GM12865 (cell line): ENCODE results near the gene ABHD11.

Experiments used
- DNase-seq: peaks from one replicate; pipeline ENCODE4 v3.0.0; 2010; ENCODE audit warnings: low read depth
- H3K4me3 ChIP-seq: 2 replicates; pipeline ENCODE4 v1.5.1; 2011; ENCODE audit warnings: mild to moderate bottlenecking, low read depth, low read length, control low read depth
- CTCF ChIP-seq: IDR thresholded peaks from 2 replicates; pipeline ENCODE4 v1.5.1; 2011; ENCODE audit warnings: low read length, control low read depth, low read depth, inconsistent platforms; ENCODE audit not compliant: insufficient read depth; ENCODE audit errors: missing control alignments

Gene ABHD11

DNA sequence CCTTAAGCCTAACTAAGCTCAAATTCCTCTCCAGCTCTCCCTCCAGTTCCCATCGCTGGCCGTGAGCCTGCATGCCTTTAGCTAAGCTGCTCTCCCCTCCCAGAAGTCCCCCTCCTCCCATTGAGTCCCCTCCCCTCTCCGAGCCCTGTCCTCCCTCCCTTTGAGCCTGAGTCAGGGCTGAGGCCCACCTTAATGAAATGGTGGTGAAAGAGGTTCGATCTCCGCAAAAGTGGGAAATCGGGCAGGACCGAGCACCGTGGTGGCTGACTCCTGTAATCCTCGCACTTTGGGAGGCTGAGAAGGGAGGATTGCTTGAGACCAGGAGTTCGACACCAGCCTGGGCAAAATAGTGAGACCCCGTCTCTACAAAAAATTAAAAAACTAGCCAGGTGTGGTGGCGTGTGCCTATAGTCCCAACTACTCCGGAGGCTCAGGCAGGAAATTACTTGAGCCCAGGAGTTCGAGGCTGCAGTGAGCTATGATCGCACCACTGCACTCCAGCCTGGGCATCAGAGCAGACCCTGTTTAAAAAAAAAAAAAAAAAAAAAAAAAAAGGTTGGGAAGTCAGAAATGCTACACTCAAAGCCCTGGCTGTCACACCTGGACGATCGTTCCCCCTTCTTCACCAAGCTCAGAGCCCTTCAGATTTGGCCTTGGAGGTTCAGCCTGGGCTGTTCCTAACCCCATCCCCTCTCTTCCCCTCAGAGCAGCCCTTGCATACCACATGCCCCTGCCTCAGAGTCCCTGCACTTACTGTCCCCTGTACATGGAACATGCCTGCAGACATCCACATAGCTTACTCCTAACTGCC, 32.5 kb upstream of the ABHD11 start:
- DNase-seq = no peak
- TF ChIP-seq CTCF = no peak
- H3K4me3 ChIP-seq = no peak overlapping the region

DNA sequence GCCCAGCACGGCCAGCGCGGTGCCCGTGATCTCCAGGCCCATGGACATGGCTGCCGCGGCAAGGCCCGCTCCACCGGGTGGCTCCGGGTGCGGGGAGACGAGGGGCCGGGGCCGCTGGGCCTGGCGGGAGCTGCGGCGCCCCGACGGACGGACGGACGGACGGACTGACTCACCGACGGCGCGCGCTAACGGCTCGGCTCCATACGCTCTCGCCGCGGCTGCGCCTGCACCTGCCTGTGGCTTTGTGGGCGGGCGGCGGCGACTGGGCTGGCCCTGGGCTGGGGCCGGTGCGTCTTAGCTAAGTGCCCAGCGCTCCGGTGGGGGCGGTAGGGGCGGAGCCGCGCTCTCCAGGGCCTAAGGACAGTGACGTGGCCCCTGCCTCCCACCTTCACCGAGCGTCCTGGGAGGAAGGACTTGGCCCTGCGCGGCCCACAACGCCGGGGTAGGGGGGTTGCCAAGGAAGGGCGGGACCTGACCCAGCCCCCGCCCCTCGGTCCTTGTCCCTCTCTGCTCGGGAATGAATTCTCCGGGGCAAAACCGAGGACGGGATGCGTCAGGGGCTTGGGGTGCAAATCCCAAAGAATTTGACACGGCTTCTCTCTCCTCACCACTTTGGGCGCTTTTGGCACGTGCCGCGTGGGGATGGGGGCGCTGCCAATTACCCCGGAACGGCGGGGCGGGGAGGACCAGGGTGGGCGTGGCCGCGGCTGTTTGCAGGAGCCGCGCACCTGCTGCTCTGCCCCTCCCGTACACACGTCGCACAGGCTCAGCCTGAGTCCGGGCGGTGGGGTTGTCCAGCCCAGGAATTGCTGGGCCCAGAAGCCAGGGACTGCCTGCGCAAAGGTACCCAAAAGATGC, 31.6 kb upstream of the ABHD11 start, which contains the start of gene CLDN3:
Gene CLDN3, minus strand, starts transcription at position 269 of the 858 bp plus-strand sequence. Its CDS starts 221 bp downstream, at position 48.
- TF ChIP-seq CTCF = no peak
- no peak within 1 kb of the TSS for H3K4me3 ChIP-seq
- no peak for DNase-seq

- DNase-seq = no peak
- H3K4me3 ChIP-seq = no peak overlapping the region
- no peak for TF ChIP-seq CTCF
Measured at GRCh38 chr7:73769481-73770001, 30.9 kb upstream of the ABHD11 start.

GRCh38 chr7:73768641-73769480, 30.3 kb upstream of the ABHD11 start:
- no peak overlapping the region for H3K4me3 ChIP-seq
- DNase-seq = no peak
- no peak for TF ChIP-seq CTCF

GRCh38 chr7:73766556-73767229, 28.1 kb upstream of the ABHD11 start:
- TF ChIP-seq CTCF = no peak
- DNase-seq = peak; percentile 28
- H3K4me3 ChIP-seq = no peak overlapping the region

DNA sequence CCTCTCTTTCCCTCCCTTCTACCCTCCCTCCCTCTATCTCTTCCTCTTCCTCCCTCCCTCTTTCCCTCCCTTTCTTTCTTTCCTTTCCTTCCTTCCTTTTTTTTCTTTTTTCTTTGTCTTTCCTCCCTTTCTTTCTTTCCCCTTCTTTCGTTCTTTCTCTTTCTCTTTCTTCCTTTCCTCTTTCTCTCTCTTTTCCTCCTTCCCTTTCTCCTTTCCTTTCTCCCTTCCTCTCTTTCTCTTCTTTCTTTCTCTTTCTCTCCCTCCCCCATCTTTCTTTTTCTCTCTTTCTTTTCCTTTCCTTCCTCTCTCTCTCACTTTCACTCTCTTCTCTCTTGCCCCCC, 24.0 kb upstream of the ABHD11 start:
- no peak for TF ChIP-seq CTCF
- H3K4me3 ChIP-seq = no peak overlapping the region
- DNase-seq = no peak
